Measurements from ENCODE around the gene CIDEC.

DNA sequence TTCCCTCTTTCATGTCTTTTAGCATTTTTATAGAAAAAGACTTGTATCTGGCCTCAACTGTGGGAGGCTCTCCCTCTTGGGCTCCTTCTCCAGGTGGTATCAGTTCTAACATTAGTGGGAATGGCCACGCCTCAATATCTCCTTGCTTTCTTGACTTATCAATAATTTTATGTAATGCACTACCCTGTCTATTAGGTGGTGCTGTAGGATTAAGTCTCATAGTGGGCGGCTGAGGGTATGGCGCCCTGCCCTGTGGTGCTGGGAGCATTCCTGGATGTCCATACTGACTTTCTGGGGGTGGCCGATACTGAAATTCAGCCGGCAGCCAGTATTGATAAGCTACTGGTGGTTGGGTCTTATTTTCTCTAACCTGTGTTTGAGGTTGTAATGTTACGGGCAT lies 27.5 kb downstream of the CIDEC start:
- TF ChIP-seq POLR2A (IDR thresholded peaks at IDR 0.05) (no peak), EP300 (IDR thresholded peaks at IDR 0.05) (no peak)
- TF ChIP-seq, protein P1, sequence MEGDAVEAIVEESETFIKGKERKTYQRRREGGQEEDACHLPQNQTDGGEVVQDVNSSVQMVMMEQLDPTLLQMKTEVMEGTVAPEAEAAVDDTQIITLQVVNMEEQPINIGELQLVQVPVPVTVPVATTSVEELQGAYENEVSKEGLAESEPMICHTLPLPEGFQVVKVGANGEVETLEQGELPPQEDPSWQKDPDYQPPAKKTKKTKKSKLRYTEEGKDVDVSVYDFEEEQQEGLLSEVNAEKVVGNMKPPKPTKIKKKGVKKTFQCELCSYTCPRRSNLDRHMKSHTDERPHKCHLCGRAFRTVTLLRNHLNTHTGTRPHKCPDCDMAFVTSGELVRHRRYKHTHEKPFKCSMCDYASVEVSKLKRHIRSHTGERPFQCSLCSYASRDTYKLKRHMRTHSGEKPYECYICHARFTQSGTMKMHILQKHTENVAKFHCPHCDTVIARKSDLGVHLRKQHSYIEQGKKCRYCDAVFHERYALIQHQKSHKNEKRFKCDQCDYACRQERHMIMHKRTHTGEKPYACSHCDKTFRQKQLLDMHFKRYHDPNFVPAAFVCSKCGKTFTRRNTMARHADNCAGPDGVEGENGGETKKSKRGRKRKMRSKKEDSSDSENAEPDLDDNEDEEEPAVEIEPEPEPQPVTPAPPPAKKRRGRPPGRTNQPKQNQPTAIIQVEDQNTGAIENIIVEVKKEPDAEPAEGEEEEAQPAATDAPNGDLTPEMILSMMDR (IDR thresholded peaks at IDR 0.05), result no peak
